Fibroblast of upper back skin (primary cell): ENCODE results near the gene SUMO4.

Source experiments
- DNase-seq: peaks from one replicate; pipeline ENCODE4 v3.0.0-alpha.2; 2013

The SUMO4 gene

DNA sequence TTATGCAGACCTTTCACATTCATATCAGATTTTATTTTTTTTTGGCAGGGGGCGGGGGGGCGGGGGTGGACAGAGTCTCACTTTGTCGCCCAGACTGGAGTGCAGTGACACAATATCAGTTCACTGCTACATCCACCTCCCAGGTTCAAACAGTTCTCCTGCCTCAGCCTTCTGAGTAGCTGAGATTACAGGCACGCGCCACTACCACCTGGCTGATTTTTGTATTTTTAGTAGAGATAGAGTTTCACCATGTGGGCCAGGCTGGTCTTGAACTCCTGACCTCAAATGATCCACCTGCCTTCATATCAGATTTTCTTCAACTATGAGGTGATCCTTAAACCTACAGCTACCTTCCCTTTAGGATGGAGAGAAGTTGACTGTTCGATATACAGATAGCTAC, 8.0 kb upstream of the SUMO4 start:
- DNase-seq = no peak

- DNase-seq = no peak
Observed at GRCh38 chr6:149392535-149392934, 7.5 kb upstream of the SUMO4 start.

DNA sequence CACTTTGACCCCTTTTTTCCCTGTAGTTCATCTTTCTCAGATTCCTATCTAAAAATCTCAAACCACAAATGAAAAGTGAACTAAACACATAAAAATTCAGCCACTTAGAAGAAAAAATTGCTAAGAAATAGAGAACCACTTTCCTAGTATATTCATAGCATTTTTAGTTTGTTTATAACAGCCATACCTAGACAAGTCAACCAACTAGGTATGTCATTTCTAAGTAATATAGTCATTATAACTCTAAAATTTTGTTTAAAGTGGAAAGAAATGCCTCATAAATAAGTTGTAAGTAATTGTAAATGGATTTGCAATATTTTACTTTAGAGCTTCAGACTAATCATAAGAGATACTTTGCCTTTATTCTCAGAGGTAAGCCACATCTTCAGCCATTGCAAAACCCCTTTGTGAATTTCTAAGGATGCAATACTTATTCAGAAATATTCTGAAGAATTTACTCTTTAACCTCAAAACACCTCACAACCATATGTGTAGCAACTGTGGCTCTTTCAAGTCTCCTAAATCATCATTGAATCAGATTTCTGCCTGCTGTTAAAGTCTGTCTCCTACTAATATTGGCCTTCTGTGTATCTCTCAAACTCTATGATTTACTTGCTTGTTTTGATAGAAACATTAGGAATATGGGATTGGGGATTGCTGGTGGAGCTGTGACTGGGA, 6.9 kb upstream of the SUMO4 start:
- peak; percentile 64 for DNase-seq

GRCh38 chr6:149395185-149395584, 4.9 kb upstream of the SUMO4 start:
- DNase-seq = no peak

DNA sequence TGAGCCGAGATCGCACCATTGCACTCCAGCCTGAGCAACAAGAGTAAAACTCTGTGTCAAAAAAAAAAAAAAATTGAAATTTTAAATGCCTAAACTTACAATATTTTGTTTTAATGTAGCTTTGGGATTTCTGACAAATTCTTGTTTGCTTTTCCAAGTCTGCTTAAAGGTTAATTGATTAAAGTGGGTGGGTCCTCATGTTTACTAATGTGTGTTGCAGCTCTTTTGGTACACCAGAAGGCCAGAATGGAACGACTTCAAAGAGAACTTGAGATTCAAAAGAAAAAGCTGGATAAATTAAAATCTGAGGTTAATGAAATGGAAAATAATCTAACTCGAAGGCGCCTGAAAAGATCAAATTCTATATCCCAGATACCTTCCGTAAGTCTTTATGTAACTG, 2.7 kb upstream of the SUMO4 start:
- no peak for DNase-seq

DNA sequence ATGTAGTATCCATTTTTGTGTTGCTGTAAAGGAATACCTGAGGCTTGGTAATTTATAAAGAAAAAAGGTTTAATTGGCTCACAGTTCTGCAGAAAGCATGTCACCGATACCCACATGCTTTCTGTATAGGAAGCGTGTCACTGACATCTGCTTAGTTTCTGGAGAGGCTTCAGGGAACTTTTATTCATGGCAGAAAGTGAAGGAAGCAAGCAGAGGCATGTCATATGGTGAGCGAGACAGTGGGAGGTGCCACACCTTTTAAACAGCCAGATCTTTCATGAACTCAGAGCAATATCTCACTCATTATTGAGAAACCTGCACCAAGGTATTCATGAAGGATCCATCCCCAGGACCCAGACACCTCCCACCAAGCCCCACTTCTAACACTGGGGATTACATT, 3.5 kb downstream of the SUMO4 start:
- no peak for DNase-seq

DNA sequence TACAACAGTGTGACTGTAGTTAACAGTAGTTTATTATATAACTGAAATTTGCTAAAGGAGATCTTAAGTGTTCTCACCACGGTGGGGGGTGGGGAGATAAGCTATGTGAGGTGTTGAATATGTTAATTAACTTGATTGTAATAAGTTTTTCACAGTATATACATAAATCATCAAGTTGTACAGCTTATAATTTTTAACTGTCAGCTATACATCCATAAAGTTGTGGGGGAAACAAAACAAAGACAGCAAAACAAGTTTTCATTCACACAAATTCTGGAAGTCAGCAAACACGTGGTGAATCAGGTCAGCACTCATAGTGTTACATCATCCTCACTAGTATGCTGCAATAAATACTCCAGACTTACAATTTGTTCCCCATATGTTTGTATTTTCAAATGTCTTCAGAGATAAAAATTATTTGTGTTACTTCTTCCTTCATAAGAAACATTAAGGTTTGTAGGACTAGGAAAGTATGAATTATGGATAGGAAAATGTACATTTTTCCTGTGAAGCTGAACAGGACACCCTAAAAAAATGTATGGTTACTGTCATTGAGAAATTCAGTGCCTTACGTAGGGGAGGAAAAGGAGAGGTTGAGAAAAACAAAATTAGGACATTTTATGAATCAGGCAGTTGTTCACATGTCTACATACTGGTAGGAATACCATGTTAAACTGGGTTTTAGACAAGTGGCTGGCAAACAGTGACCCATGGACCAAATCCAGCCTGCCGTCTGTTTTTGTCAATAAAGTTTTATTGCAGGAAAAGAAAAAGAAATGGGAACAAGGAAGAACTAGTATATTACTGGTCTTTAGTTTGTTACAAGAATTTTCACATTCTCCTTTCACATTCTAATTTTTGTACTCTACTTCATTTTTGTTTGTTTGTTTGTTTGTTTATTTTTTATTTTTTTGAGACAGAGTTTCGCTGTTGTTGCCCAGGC, 6.0 kb downstream of the SUMO4 start:
- DNase-seq = peak; percentile 50

- no peak for DNase-seq
Observed at GRCh38 chr6:149409617-149410016, 9.6 kb downstream of the SUMO4 start.

DNA sequence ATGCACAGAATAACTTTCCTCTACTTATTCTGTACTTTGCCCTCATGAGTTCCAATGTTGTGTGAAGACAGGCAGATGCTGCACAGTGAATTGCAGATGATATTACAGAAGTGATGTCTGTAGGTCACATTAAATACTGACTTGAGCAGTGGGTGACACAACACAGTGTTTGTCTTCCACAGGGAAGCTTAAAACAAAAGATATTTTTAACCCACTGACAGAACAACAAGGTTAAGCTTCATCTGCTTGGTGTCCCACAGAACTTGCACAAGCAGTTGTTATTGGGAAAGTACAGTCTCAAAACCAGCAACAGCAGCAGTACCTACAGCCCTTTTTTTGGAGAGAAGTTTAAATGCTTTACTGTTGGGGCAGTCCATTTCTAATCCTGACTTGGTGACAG, 10.5 kb downstream of the SUMO4 start:
- no peak for DNase-seq

DNA sequence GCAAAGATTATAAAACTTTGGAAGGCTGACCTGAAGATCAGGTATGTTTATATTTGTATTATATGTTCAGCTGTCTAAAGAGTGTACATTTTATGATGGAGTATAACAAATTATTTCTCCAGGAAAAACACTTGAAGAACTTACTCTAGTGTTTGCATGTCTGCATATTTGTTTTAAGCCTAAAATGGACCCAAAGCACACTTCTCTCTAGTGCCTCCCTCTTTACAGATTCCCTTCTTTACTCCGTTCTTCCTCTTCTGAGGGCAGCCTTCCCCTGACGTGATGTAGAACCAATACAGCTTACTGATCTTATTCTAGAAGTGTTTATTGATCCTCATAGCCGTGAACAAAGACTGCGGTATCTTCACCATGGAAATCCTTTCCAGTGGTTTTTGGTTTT, 13.9 kb downstream of the SUMO4 start:
- DNase-seq = no peak

DNA sequence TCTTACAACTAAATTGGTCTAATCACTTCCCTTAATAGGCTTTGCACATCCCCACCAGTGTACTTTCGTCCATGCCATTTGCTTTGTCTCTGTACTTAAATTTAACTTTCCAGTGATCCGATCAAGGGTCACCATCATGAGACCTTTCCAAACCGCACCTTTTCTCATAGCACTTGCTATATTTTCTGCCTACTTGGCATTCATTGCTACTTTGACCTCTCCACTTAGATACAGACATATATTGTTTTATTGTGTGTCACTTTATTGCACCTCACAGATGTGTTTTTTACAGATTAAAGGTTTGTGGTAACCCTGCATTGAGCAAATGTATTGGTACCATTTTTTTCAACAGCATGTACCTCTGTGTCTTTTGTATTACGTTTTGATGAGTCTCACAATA, 14.8 kb downstream of the SUMO4 start:
- no peak for DNase-seq

GRCh38 chr6:149419696-149420404, 19.8 kb downstream of the SUMO4 start:
- no peak for DNase-seq

GRCh38 chr6:149421132-149421531, 21.1 kb downstream of the SUMO4 start:
- no peak for DNase-seq

- DNase-seq = no peak
Observed at GRCh38 chr6:149422581-149422980, 22.5 kb downstream of the SUMO4 start.

- no peak for DNase-seq
Observed at GRCh38 chr6:149423964-149424440, 23.9 kb downstream of the SUMO4 start.

- no peak for DNase-seq
Observed at GRCh38 chr6:149425224-149425623, 25.2 kb downstream of the SUMO4 start.

DNA sequence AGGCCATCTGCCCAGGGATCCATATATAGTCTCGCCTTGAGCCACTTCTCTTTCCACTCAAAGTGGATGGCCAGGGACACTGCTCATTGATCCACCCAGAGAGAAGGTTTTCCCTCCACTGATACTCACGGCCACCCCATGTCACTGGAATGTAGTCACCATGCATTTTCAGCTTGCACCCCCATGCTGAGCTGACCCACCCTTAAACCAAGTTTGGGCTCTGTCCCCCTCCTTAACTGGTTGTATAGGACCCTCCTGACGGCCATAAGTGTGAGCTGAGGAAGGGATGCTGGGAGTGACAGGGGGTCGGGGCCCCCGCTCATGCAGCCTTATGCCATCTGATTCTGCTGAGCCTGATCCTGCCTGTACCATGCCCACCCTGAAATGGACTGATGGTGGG, 25.7 kb downstream of the SUMO4 start:
- no peak for DNase-seq

DNA sequence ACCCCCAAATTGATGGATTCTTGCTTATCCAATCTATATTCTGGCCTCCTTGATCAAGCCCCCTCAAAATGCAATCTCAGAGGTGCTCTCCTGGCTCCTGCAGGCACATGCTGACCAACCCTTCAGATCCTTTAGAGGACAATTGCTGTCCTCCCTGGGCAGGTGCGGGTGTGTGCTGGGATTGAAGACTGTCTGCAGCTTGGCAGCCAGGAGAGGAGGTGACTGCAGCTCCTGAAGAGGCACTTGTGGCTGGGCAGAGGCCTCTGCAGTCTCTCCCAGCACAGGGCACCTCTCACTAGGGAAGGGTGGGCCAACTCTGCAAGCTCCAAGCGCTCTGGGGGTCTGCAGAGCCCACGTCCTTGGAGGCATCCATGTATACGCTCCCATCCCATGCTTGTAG, 28.5 kb downstream of the SUMO4 start:
- no peak for DNase-seq

- no peak for DNase-seq
Observed at GRCh38 chr6:149429427-149430360, 29.6 kb downstream of the SUMO4 start.

DNA sequence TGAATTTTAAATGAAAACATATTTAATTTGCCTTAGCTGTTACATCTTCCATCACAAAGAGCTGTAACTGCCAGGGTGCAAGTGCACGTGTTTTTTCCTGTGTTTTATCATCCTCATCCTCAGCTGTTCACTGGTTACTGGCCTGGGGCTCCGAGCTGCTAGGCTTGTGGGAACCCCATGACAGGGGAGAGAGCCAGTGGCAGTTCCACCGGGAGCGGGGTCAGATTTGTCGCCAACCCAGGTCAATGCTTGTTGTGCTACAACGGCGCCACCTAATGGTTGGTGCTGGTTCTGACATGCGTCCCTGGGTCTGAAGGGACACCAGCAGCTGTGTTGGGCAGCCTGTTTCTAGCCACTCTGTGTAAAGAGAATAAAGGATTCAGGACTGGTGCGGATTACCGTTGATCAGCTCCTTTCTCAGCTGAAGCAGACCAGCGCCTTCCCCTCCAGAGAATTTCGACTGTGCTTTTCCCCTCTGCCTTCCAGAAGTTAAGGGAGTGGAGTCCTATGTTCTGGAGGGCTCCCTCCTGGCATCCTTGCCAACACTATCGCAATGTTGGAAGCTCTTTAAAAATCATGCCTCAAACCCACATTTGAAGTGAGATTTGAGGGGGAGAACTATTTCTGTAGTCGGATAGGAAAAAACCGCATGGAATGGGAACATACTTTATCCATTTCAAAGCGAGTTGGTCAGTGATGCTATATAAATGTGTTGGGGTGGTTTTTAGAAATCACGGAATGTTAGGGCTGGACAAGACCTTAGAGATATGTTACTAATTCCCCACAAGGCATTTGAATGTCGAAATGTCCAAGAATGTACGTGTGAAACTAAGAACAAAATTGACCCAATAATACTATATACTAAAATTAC, 32.1 kb downstream of the SUMO4 start:
- DNase-seq = peak; percentile 79

DNA sequence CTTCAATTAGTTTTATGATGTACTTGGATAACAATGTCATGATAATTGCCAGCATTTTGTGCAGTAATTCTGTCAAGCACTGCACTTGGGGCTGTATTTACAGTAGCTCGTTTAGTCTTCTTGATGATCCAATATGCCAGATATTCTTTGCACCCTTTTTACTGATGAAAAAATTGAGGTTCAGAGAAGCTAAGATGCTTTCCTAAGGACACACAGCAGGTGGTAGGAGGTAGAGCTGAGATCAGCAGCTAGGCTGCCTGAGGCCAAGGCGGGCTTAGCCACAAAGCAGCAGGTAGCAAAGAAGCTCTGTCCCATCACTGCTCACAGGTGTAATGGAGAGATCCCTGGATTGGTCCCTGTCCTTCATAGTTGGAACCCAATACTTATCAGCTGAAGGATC, 33.3 kb downstream of the SUMO4 start:
- DNase-seq = no peak
